A673 (cell line): ENCODE measurements around the gene SPSB4. TPM values are rescaled to one million over a fixed set of nuclear protein-coding genes. Genes with fewer than 3 reads are reported as not detected.

Source experiments
- BruUV-seq: library from RNA; stranded (reverse); fragments of 400-500 nt; replicated peaks from 2 replicates; lab custom pipeline; 2021; lab: Mats Ljungman, UMichigan
- CTCF ChIA-PET: fragments of 300-600 bp; sonication (Branson Sonifier 250); formaldehyde crosslinking; loops from one replicate; lab custom pipeline; 2022; ENCODE audit warnings: antibody characterized with exemption; lab: Charles Lee
- POLR2A ChIA-PET: fragments of 300-600 bp; sonication (Branson Sonifier 250); formaldehyde crosslinking; loops from one replicate; lab custom pipeline; 2022; ENCODE audit warnings: antibody characterized with exemption; ENCODE audit not compliant: low non-redundant PET; lab: Charles Lee
- DNase-seq: peaks from one replicate; pipeline ENCODE4 v3.0.0-alpha.2; 2015; ENCODE audit warnings: low spot score
- H3K27ac ChIP-seq: fragments of 200-600 bp; sonication (generic); 2 replicates; pipeline ENCODE4 v1.5.1; 2016; ENCODE audit warnings: mixed run types, low read depth, mild to moderate bottlenecking, mixed read lengths, antibody characterized with exemption, low read length; ENCODE audit not compliant: poor library complexity, severe bottlenecking
- H3K27me3 ChIP-seq: fragments of 200-600 bp; sonication (generic); replicated peaks from 2 replicates; pipeline ENCODE4 v1.6.1; 2017; ENCODE audit warnings: mixed run types, low read depth, mild to moderate bottlenecking, mixed read lengths, antibody characterized with exemption, low read length; ENCODE audit not compliant: insufficient read depth, poor library complexity
- H3K36me3 ChIP-seq: fragments of 200-600 bp; sonication (generic); 2 replicates; pipeline ENCODE4 v1.6.1; 2016; ENCODE audit warnings: mixed run types, mild to moderate bottlenecking, mixed read lengths, antibody characterized with exemption, low read length; ENCODE audit not compliant: insufficient read depth, poor library complexity, severe bottlenecking
- H3K4me1 ChIP-seq: fragments of 200-600 bp; sonication (generic); 2 replicates; pipeline ENCODE4 v1.6.1; 2017; ENCODE audit warnings: mixed run types, mild to moderate bottlenecking, mixed read lengths, antibody characterized with exemption, low read length; ENCODE audit not compliant: insufficient read depth, poor library complexity, severe bottlenecking
- H3K4me3 ChIP-seq: fragments of 200-600 bp; sonication (generic); 2 replicates; pipeline ENCODE4 v1.5.1; 2016; ENCODE audit warnings: low read depth, mixed run types, mild to moderate bottlenecking, mixed read lengths, low read length; ENCODE audit not compliant: poor library complexity, severe bottlenecking
- H3K9me3 ChIP-seq: fragments of 200-600 bp; sonication (generic); 2 replicates; pipeline ENCODE4 v1.6.1; 2016; ENCODE audit warnings: mixed run types, low read depth, mild to moderate bottlenecking, mixed read lengths, antibody characterized with exemption, low read length; ENCODE audit not compliant: poor library complexity, severe bottlenecking
- CTCF ChIP-seq: fragments of 300-800, 200-600 bp; sonication (generic); conservative IDR thresholded peaks from 2 replicates; pipeline ENCODE4 v1.5.1; 2017; ENCODE audit warnings: low read depth, mild to moderate bottlenecking, antibody characterized with exemption, low read length, moderate library complexity, mixed read lengths
- EZH2 ChIP-seq: fragments of 200-600 bp; sonication (generic); IDR thresholded peaks from 2 replicates; pipeline ENCODE4 v1.6.1; 2017; ENCODE audit warnings: borderline replicate concordance, low read depth, mild to moderate bottlenecking, mixed read lengths, antibody characterized with exemption, low read length; ENCODE audit not compliant: poor library complexity, severe bottlenecking
- intact Hi-C: fragments of 100-400 bp; cut with micrococcal nuclease; formaldehyde crosslinking; loops from one replicate; pipeline ENCODE4 v1.10.0; 2022; ENCODE audit not compliant: unreplicated experiment
- total RNA-seq: library from RNA; stranded (reverse); gene quantifications from 2 replicates; pipeline ENCODE4 v1.2.3, GENCODE V29; 2021

The SPSB4 gene
- total RNA-seq, 1 experiment from 2014 or later = 0.39 TPM

GRCh38 chr3:141103067-141103466 is 51.9 kb downstream of the SPSB4 start:
- CTCF ChIA-PET = no interaction called here
- H3K36me3 ChIP-seq = no peaks in the 10 kb centered on the region
- no peak for TF ChIP-seq EZH2
- no peak for TF ChIP-seq CTCF
- no TSS peak for BruUV-seq
- H3K4me3 ChIP-seq = no peak overlapping the region
- H3K27me3 ChIP-seq = no peaks in the 10 kb centered on the region
- intact Hi-C loops = no loop called here
- POLR2A ChIA-PET = no interaction called here
- no peaks in the 10 kb centered on the region for H3K4me1 ChIP-seq
- no peak for DNase-seq
- H3K27ac ChIP-seq = no peak overlapping the region
- H3K9me3 ChIP-seq = no peaks in the 10 kb centered on the region

- POLR2A ChIA-PET = no interaction called here
- intact Hi-C loops = no loop called here
- no peak for TF ChIP-seq CTCF
- no peak for TF ChIP-seq EZH2
These were observed 52.4 kb downstream of the SPSB4 start for GRCh38 chr3:141103503-141103902.

GRCh38 chr3:141104151-141104821 is 53.1 kb downstream of the SPSB4 start:
- no peaks in the 10 kb centered on the region for H3K4me1 ChIP-seq
- H3K27me3 ChIP-seq = no peaks in the 10 kb centered on the region
- POLR2A ChIA-PET = no interaction called here
- H3K9me3 ChIP-seq = no peaks in the 10 kb centered on the region
- H3K36me3 ChIP-seq = no peaks in the 10 kb centered on the region
- TF ChIP-seq EZH2 (no peak), CTCF (no peak)
- no TSS peak for BruUV-seq
- no peak for DNase-seq
- CTCF ChIA-PET = interaction anchor here (1.2 kb wide), 1 partner anchor 9 kb away, joined by 3 read pairs; no protein-coding TSS in a partner anchor
- H3K27ac ChIP-seq = no peak overlapping the region
- intact Hi-C loops = no loop called here
- H3K4me3 ChIP-seq = no peak overlapping the region

More at GRCh38 chr3:141103503-141103902, 52.4 kb downstream of the SPSB4 start:
- Histone ChIP-seq H3K4me1 (no peaks in the 10 kb centered on the region), H3K27me3 (no peaks in the 10 kb centered on the region), H3K4me3 (no peak overlapping the region), H3K27ac (no peak overlapping the region), H3K36me3 (no peaks in the 10 kb centered on the region), H3K9me3 (no peaks in the 10 kb centered on the region)
- DNase-seq = no peak
- CTCF ChIA-PET = no interaction called here
- BruUV-seq = no TSS peak
